GM06990 (cell line): Measurements from ENCODE around the gene BUD31.

Experiments used
- DNase-seq: peaks from one replicate; pipeline ENCODE4 v3.0.0-alpha.2; 2011; ENCODE audit not compliant: insufficient read length; ENCODE audit errors: extremely low read depth
- H3K27me3 ChIP-seq: replicated peaks from 2 replicates; pipeline ENCODE4 v1.6.0; 2011; ENCODE audit warnings: low read length; ENCODE audit not compliant: control insufficient read depth, insufficient read depth
- H3K36me3 ChIP-seq: 2 replicates; pipeline ENCODE4 v1.5.1; 2011; ENCODE audit warnings: low read length; ENCODE audit not compliant: control insufficient read depth, insufficient read depth
- H3K4me3 ChIP-seq: replicated peaks from 2 replicates; pipeline ENCODE4 v1.5.1; 2011; ENCODE audit warnings: low read depth, mild to moderate bottlenecking, control low read depth, low read length
- TF ChIP-seq, protein P1 (sequence below): IDR thresholded peaks from 2 replicates; pipeline ENCODE4 v1.5.1; 2011; ENCODE audit warnings: low read length, control low read depth, mild to moderate bottlenecking, inconsistent platforms; ENCODE audit not compliant: insufficient read depth, poor library complexity, severe bottlenecking

BUD31 gene

DNA sequence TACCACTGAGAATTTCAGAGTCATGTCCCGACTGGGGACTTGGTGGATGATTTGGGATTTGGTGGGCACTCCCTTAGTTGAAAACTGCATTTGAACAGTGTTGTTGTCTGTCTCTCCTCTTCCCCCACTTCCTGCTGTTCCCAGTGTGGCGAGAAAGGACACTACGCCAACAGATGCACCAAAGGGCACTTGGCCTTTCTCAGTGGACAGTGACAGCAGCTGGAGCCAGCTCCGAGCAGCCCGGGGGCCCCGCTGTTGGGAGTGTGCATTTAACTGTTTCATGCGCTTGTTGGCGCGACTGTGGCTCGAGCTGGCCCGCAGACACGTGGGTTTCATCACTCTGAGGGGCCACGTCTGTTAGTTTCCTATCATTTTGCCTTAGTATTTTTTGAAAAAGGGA is 47.5 kb downstream of the BUD31 start:
- Histone ChIP-seq H3K4me3 (no peak overlapping the region), H3K27me3 (no peaks in the 10 kb centered on the region), H3K36me3 (peaks cover 50% of the 10 kb centered on the region)
- TF ChIP-seq, protein P1, sequence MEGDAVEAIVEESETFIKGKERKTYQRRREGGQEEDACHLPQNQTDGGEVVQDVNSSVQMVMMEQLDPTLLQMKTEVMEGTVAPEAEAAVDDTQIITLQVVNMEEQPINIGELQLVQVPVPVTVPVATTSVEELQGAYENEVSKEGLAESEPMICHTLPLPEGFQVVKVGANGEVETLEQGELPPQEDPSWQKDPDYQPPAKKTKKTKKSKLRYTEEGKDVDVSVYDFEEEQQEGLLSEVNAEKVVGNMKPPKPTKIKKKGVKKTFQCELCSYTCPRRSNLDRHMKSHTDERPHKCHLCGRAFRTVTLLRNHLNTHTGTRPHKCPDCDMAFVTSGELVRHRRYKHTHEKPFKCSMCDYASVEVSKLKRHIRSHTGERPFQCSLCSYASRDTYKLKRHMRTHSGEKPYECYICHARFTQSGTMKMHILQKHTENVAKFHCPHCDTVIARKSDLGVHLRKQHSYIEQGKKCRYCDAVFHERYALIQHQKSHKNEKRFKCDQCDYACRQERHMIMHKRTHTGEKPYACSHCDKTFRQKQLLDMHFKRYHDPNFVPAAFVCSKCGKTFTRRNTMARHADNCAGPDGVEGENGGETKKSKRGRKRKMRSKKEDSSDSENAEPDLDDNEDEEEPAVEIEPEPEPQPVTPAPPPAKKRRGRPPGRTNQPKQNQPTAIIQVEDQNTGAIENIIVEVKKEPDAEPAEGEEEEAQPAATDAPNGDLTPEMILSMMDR, result no peak
- no peak for DNase-seq

- Histone ChIP-seq H3K4me3 (no peak overlapping the region), H3K36me3 (peaks cover 44% of the 10 kb centered on the region), H3K27me3 (no peaks in the 10 kb centered on the region)
- TF ChIP-seq, protein P1, result no peak
- DNase-seq, result no peak
Observed at GRCh38 chr7:99457050-99457649, 48.4 kb downstream of the BUD31 start.

GRCh38 chr7:99457650-99458493 is 49.1 kb downstream of the BUD31 start:
- no peaks in the 10 kb centered on the region for H3K27me3 ChIP-seq
- peaks cover 42% of the 10 kb centered on the region for H3K36me3 ChIP-seq
- TF ChIP-seq, protein P1, result no peak
- DNase-seq, result no peak
- no peak overlapping the region for H3K4me3 ChIP-seq

DNA sequence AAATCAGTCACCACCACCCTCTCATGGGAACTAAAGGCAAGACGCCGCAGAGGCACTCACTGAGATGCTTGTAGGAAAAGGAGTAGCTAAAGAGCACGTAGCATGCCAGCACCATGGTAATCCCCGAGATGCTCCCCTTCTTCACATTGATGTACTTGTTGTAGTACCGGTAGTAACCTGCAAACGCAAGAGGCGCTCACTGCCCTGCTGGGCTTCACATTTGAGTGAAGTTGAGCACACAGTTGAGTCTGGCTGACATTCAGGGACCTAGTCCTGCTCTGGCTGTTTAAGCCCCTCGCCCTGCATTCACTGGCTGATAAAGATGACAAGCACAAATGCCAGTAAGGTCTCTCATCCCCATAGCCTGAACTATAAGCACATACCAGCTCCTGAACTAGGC is 50.3 kb downstream of the BUD31 start:
- no peak for DNase-seq
- TF ChIP-seq, protein P1, result peak; percentile 53
- no peak overlapping the region for H3K4me3 ChIP-seq
- peaks cover 36% of the 10 kb centered on the region for H3K36me3 ChIP-seq
- no peaks in the 10 kb centered on the region for H3K27me3 ChIP-seq

DNA sequence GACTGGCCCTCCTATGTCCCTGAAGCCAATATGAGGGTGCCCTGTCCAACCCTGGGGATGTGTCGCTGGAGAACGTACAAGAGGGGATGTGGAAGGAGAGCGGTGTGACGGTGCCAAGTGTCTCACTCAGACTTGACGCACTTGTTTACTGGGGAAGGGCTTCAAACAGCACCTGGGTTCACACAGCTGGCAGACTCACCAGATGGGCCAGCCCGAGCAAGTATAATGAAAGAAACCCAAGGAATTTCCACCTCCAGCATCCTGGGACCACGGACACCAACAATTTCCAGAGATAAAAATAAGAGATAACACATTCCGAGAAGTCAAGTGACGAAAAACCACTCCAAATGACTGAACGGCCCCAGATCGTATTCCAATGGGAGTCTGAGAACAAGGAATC is 51.9 kb downstream of the BUD31 start:
- H3K36me3 ChIP-seq, result peaks cover 27% of the 10 kb centered on the region
- DNase-seq, result no peak
- H3K27me3 ChIP-seq, result no peaks in the 10 kb centered on the region
- H3K4me3 ChIP-seq, result no peak overlapping the region
- TF ChIP-seq, protein P1, result no peak
